HEK293T (cell line): ENCODE measurements around the gene PAFAH2.

Experiments used
- CTCF ChIA-PET: fragments of 350-600 bp; formaldehyde crosslinking; extraction: SDS; loops from one replicate; lab custom pipeline; 2021; ENCODE audit warnings: antibody characterized with exemption, inconsistent platforms; lab: Yijun Ruan, JAX
- POLR2A ChIA-PET: fragments of 350-600 bp; formaldehyde crosslinking; extraction: SDS; loops from one replicate; lab custom pipeline; 2020; ENCODE audit warnings: antibody characterized with exemption, inconsistent platforms; lab: Yijun Ruan, JAX
- DNase-seq: peaks from one replicate; pipeline ENCODE4 v3.0.0; 2012; ENCODE audit warnings: mixed read lengths; ENCODE audit errors: extremely low spot score
- ARNT ChIP-seq: fragments of 450-650 bp; IDR thresholded peaks from 2 replicates; pipeline ENCODE4 v1.6.1; 2017; ENCODE audit warnings: mild to moderate bottlenecking
- BHLHE40 ChIP-seq: fragments of 450-650 bp; IDR thresholded peaks from 2 replicates; pipeline ENCODE4 v1.6.1; 2016; ENCODE audit warnings: mild to moderate bottlenecking, moderate library complexity, borderline replicate concordance
- CTBP1 ChIP-seq: fragments of 450-650 bp; IDR thresholded peaks from 2 replicates; pipeline ENCODE4 v1.6.1; 2016; ENCODE audit warnings: borderline replicate concordance
- ELF4 ChIP-seq: fragments of 450-650 bp; IDR thresholded peaks from 2 replicates; pipeline ENCODE4 v1.6.1; 2017; ENCODE audit warnings: antibody characterized with exemption
- FOXA1 ChIP-seq: fragments of 450-650 bp; IDR thresholded peaks from 2 replicates; pipeline ENCODE4 v1.6.1; 2016; ENCODE audit warnings: mild to moderate bottlenecking
- FOXK2 ChIP-seq: fragments of 450-650 bp; IDR thresholded peaks from 2 replicates; pipeline ENCODE4 v1.6.1; 2016; ENCODE audit warnings: mild to moderate bottlenecking
- FOXM1 ChIP-seq: fragments of 450-650 bp; IDR thresholded peaks from 2 replicates; pipeline ENCODE4 v1.6.1; 2017; ENCODE audit warnings: mild to moderate bottlenecking, borderline replicate concordance
- HDGF ChIP-seq: fragments of 450-650 bp; IDR thresholded peaks from 2 replicates; pipeline ENCODE4 v1.6.1; 2017; ENCODE audit warnings: antibody characterized with exemption, borderline replicate concordance
- L3MBTL2 ChIP-seq: fragments of 450-650 bp; conservative IDR thresholded peaks from 2 replicates; pipeline ENCODE4 v1.6.1; 2016; ENCODE audit warnings: mild to moderate bottlenecking
- LEF1 ChIP-seq: fragments of 450-650 bp; IDR thresholded peaks from 2 replicates; pipeline ENCODE4 v1.6.1; 2017; ENCODE audit warnings: mild to moderate bottlenecking, borderline replicate concordance
- NFRKB ChIP-seq: fragments of 450-650 bp; IDR thresholded peaks from 2 replicates; pipeline ENCODE4 v1.6.1; 2016; ENCODE audit warnings: mild to moderate bottlenecking, moderate library complexity
- PKNOX1 ChIP-seq: fragments of 450-650 bp; IDR thresholded peaks from 2 replicates; pipeline ENCODE4 v1.6.1; 2016
- SP1 ChIP-seq: fragments of 450-650 bp; IDR thresholded peaks from 2 replicates; pipeline ENCODE4 v1.6.1; 2017
- SUZ12 ChIP-seq: fragments of 450-650 bp; IDR thresholded peaks from 2 replicates; pipeline ENCODE4 v1.6.1; 2016; ENCODE audit warnings: mild to moderate bottlenecking
- TARDBP ChIP-seq: fragments of 450-650 bp; IDR thresholded peaks from 2 replicates; pipeline ENCODE4 v1.6.1; 2016
- ZNF384 ChIP-seq: fragments of 450-650 bp; IDR thresholded peaks from 2 replicates; pipeline ENCODE4 v1.6.1; 2016

PAFAH2 gene

GRCh38 chr1:26029864-26030481 lies 32.1 kb upstream of the PAFAH2 start:
- POLR2A ChIA-PET: interaction anchor here (1.2 kb wide), 1 partner anchor 12 kb away, joined by 3 read pairs; no protein-coding TSS in a partner anchor
- CTCF ChIA-PET: interaction anchor here (0.6 to 1.7 kb wide), 4 partner anchors 33 to 175 kb away, joined by 3 to 7 read pairs (median 4); partner anchors contain the start of gene PAFAH2
- DNase-seq: no peak

GRCh38 chr1:26029054-26029863 lies 31.4 kb upstream of the PAFAH2 start:
- POLR2A ChIA-PET: interaction anchor here (1.2 kb wide), 1 partner anchor 11 kb away, joined by 3 read pairs; no protein-coding TSS in a partner anchor
- TF ChIP-seq HDGF: no peak
- no peak for TF ChIP-seq FOXA1
- no peak for TF ChIP-seq TARDBP
- no peak for TF ChIP-seq ARNT
- TF ChIP-seq PKNOX1: no peak
- TF ChIP-seq ZNF384: no peak
- no peak for TF ChIP-seq SP1
- TF ChIP-seq FOXM1: no peak
- TF ChIP-seq SUZ12: no peak
- no peak for TF ChIP-seq ELF4
- no peak for TF ChIP-seq L3MBTL2
- no peak for TF ChIP-seq CTBP1
- TF ChIP-seq NFRKB: no peak
- TF ChIP-seq BHLHE40: no peak
- CTCF ChIA-PET: interaction anchor here (0.6 to 1.7 kb wide), 4 partner anchors 32 to 174 kb away, joined by 3 to 7 read pairs (median 4); partner anchors contain the start of gene PAFAH2

More at GRCh38 chr1:26029864-26030481, 32.1 kb upstream of the PAFAH2 start:
- TF ChIP-seq BHLHE40: no peak
- TF ChIP-seq FOXA1: no peak
- no peak for TF ChIP-seq LEF1
- TF ChIP-seq NFRKB: no peak
- TF ChIP-seq FOXM1: no peak
- TF ChIP-seq ARNT: no peak
- no peak for TF ChIP-seq ZNF384
- TF ChIP-seq HDGF: no peak
- no peak for TF ChIP-seq CTBP1
- no peak for TF ChIP-seq SP1
- TF ChIP-seq L3MBTL2: no peak
- TF ChIP-seq PKNOX1: no peak
- no peak for TF ChIP-seq FOXK2
- no peak for TF ChIP-seq SUZ12

GRCh38 chr1:26028490-26028980 lies 30.7 kb upstream of the PAFAH2 start:
- ChIA-PET CTCF (interaction anchor here (1.7 kb wide), 1 partner anchor 132 kb away, joined by 7 read pairs; no protein-coding TSS in a partner anchor), POLR2A (no interaction called here)
- no peak for DNase-seq
- TF ChIP-seq PKNOX1: no peak

More at GRCh38 chr1:26029054-26029863, 31.4 kb upstream of the PAFAH2 start:
- DNase-seq: no peak

- POLR2A ChIA-PET: interaction anchor here (1.3 kb wide), 1 partner anchor 8 kb away, joined by 5 read pairs; no protein-coding TSS in a partner anchor
- CTCF ChIA-PET: interaction anchor here (1.2 kb wide), 1 partner anchor 7 kb away, joined by 3 read pairs; no protein-coding TSS in a partner anchor
- no peak for DNase-seq
- TF ChIP-seq CTBP1 (no peak), BHLHE40 (no peak), PKNOX1 (no peak), ARNT (no peak), ZNF384 (no peak), FOXM1 (no peak)
Measured at GRCh38 chr1:26027716-26028489, 30.0 kb upstream of the PAFAH2 start.

DNA sequence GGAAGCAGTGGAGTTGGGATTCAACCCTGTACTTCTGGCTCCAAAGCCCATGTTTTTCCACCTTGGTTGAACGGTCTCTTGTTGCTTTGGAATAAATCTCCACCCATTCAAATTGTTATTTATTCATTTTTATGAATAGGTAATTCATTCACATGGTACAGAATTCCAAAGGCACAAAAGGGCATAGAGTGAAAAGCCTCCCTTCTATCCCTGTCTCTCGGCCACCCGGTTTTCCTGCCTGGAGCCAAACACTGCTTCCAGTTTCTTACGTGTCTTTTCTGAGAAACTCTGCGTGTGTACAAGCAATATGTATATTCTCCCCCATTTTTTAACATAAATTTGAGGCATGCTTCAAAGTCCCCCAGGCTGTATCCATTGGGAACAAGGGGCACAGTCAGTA lies 27.7 kb upstream of the PAFAH2 start:
- DNase-seq: no peak
- POLR2A ChIA-PET: no interaction called here
- CTCF ChIA-PET: interaction anchor here (1.1 kb wide), 1 partner anchor 119 kb away, joined by 3 read pairs; no protein-coding TSS in a partner anchor
- TF ChIP-seq SP1 (no peak), CTBP1 (no peak), NFRKB (no peak), ZNF384 (no peak), TARDBP (no peak), SUZ12 (no peak), BHLHE40 (no peak), HDGF (no peak), L3MBTL2 (no peak), ARNT (no peak), FOXK2 (no peak), ELF4 (no peak), PKNOX1 (no peak), FOXA1 (no peak), LEF1 (no peak), FOXM1 (no peak)
